NB4 (cell line): ENCODE measurements around the gene SERPINE2.
A peak's percentile ranks its signal among the peaks of the same experiment; 100 is the strongest.

Experiments
- POLR2A ChIP-seq: IDR thresholded peaks from 2 replicates; pipeline ENCODE4 v1.6.1; 2011; ENCODE audit warnings: mild to moderate bottlenecking; ENCODE audit not compliant: insufficient read length; ENCODE audit errors: extremely low read depth
- TF ChIP-seq, protein P1 (sequence below): IDR thresholded peaks from 2 replicates; pipeline ENCODE4 v1.6.1; 2011; ENCODE audit warnings: low read depth, low read length

DNA sequence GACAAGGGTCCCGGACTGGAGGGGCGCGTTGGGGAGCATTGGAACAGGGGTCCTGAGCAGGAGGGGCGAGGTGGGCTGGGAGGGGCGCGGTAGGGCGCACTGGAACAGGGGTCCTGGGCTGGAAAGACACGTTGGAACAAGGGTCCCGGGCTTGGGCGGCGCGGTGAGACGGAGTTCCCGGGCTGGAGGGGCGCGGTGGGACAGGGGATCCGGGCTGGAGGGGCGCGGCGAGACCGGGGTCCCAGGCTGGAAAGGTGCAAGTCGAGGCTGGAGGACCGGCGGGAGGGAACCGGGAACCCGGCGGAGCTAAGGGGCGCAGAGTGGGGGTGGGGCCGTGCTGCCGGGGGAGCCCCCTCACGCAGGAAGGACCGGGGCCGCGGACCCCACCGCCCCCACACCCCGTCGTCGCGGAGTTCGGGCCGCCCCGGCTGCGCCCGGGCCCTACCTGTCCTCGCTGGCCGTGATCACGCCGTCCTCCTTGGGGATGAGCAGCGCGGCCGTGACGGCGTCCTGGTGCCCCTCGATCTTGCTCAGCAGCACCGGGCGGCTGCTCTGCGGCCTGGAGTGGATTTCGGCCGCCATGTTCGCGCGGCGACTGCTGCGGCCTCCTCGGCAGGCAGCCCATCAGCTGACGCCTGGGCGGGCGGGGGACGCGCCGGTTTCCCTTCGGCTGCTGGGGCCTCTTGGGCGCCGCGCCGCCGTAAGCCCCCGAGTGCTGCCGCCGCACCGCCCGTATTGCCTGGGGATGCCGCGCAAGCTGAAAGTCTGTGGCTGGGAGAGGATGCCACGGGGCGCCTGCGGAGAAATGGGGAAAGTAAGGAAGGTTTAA is 94.2 kb downstream of the SERPINE2 start, which contains the start of gene WDFY1:
- peak; percentile 63 for TF ChIP-seq POLR2A
- TF ChIP-seq, protein P1, sequence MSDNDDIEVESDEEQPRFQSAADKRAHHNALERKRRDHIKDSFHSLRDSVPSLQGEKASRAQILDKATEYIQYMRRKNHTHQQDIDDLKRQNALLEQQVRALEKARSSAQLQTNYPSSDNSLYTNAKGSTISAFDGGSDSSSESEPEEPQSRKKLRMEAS = peak; percentile 49; the same call in 1 of the 2 replicates
